Limb (tissue), 2 donors: ENCODE measurements around the gene L3MBTL3.
A peak's percentile ranks its signal among the peaks of the same experiment; 100 is the strongest.
"Not testable (repeated sequence)": the region's sequence is repeated elsewhere in the genome, so short reads cannot be mapped to it uniquely, and the experiment has no call there.

Source experiments
- DNase-seq, 2 donors: peaks; one replicate each; pipeline ENCODE4 v3.0.0-alpha.2; 2016; ENCODE audit errors: extremely low spot score in 2 of 2

Gene L3MBTL3

DNA sequence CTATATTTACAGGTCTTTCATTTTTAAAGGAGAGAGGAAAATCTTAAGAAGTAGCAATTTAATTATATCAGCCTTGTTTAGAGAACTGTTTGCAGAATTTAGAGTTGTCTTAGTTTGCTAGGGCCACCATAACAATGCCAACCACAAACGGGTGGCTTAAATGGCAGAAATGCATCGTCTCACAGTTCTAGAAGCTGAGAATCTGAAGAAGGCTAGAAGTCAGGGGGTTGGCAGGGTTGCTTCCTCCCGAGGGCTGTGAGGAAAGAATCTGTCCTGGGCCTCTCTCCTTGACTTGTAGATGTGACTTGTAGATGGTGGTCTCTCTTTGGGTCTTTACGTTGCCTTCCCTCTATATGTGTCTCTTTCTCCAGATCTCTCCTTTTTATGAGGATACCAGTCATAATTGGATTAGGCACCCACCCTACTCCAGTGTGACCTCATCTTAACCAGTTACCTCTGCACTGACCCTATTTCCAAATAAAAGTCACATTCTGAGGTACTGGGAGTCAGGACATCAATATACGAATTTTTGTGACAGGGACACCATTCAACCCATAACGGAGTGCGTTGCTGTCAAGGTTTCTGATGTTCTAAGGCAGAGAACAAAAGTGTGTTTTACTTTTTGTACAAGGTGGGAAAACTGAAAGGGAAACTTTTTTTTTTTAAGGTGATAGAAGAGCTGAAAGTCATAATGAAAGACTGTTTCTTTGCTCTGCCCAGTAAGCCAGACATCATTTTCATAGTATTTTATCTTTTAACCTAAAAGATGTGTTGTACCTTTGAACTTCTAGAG is 119.9 kb downstream of the L3MBTL3 start:
- DNase-seq: no peak

DNA sequence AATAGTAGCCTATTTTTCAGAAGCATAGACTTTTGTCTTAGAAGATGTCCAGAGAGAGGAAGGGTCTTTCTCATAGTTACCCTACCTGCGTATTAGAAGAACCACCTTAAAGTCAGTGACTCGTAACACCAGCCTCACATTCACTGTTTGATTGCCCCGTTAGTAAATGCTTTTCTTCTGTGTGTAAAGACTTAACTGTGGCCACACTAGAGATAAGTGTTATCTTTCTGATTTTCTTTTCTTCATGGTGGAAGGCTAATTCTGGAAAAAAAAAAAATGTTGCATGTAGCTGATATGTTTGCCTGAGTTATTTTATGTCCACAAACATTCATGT is 120.5 kb downstream of the L3MBTL3 start:
- no peak for DNase-seq

DNA sequence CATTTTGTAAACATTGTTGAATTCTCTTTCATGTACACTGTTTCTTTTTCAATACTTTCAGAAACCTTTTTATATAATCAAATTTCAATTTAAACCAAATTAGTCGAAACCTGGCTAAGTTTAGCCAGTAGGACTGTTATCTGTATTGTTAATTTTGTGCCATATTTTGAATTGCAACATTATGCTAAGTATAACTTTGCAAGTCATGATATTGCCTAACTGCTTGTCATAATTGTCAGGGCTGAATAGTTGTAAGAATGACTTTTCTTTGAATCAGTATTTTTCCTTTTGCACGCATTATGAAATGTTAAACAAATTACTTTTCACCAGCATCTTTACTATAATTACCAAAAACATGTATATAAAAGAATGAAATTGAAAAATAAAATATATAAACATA is 121.7 kb downstream of the L3MBTL3 start:
- DNase-seq: no peak

GRCh38 chr6:130143709-130144108 is 125.3 kb downstream of the L3MBTL3 start:
- DNase-seq: no peak

GRCh38 chr6:130147111-130147510 is 128.7 kb downstream of the L3MBTL3 start:
- no peak for DNase-seq

GRCh38 chr6:130148181-130148580 is 129.8 kb downstream of the L3MBTL3 start:
- DNase-seq: no peak

- not testable (repeated sequence) for DNase-seq
Observed at GRCh38 chr6:130149016-130149415, 130.6 kb downstream of the L3MBTL3 start.

GRCh38 chr6:130150906-130151305 is 132.5 kb downstream of the L3MBTL3 start:
- no peak for DNase-seq

GRCh38 chr6:130152908-130153510 is 134.6 kb downstream of the L3MBTL3 start:
- DNase-seq: no peak

- no peak for DNase-seq
Observed at GRCh38 chr6:130156908-130157307, 138.5 kb downstream of the L3MBTL3 start.

DNA sequence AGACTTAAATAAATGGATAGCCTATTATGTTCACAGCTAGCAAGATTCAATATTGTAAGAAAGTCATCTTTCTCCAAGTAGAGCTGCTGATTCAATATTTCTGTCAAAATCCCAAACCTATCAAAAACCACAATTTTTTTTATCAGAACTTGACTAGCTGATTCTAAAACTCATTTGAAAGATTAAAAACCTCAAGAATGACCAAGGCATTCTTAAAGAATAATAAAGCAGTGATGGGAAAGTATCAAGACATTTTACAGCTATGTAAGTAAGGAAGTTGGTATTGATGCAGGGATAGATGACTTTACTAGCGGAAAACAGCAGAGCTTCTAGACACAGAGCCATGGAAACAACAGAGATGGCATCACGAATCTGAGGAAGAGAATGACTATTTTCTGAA is 139.7 kb downstream of the L3MBTL3 start:
- no peak for DNase-seq

DNA sequence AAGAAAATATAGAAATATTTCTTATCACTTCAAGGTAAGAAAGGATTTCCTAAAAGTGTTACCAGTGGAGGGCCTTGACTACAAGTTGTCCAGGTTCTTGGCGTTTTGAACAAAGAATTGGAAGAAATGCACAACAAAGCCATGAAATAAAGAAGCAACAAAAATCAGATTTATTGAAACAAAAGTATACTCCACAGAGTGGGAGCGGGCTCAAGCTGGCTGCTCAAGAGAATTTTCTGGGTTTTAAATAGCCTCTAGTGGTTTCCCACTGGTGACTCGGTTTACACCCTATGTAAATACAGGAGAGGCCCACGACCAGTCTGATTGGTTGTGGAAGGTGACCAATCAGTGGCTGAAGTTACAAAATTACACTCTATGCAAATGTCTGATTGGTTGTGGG is 140.2 kb downstream of the L3MBTL3 start:
- DNase-seq: no peak

DNA sequence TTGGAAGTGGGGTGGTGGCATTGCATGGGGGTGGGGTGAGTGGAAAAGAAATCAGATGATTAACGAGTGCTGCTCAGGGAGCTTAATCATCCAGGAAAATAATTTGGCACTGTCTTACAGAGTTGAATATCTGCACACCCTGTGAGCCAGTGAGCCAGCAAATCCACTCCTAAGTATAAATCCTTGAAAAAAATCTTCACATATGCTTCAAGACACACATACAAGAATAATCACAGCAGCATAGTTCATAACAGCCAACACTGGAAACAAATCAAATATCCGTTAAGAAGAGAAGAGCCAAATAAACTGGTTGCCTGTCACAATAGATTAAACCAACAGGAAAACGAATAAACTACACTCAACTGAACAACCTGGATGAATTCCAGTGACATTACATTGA is 141.6 kb downstream of the L3MBTL3 start:
- DNase-seq: no peak

DNA sequence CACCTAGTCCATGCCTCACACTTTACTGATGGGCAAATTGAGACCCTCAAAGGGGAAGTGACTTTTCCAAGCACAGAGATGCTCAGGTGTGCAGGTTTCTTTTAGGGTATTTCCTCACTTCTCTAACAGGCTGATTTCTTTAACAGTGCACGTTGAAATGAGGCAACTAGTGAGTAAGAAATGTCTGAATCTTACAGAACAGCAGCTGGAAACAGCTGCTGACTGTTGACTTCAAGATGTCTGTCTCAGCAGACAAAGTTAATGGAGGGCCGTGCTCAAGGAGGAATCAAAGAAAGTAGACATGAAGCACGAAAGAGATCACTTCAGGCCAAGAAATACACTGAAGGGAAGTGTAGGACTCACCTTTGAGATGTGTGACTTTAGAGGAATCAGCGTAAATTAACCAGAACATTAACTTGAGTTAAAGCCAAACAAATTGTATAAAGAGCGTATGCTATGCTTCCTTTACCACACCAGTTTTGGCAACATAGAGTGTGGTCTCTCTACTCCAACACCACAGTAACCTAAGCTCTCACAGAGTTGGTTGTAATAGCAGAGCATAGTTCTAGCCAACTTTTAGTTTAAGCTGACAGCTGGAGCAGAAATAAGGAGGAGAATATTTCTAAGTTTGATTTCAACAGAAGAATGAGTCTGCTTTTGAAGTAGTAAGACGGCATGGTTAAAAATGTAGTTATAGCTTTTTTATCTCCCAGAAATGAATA is 143.5 kb downstream of the L3MBTL3 start:
- peak in 1 of 2 donors; percentile 79 for DNase-seq

GRCh38 chr6:130162421-130162820 is 144.0 kb downstream of the L3MBTL3 start:
- no peak for DNase-seq

DNA sequence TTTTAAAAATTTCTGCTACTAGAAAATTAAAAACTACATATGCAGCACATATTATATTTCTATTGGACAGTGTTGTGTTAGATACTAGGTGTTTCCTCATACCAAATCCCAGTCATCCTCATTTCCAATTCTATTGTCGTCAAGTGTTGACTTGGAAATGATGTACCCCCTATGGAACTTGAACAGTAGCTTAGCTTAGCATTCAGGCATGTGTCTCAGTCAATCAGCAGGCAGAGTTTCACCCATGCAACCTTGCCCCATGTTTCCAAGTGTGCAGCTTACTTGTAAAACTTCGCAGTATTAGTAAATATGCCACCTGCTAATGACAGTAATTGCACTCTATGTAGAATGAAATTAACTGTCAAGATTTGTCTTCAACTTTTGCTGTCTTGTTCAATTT is 144.9 kb downstream of the L3MBTL3 start:
- no peak for DNase-seq

GRCh38 chr6:130164251-130164650 is 145.9 kb downstream of the L3MBTL3 start:
- no peak for DNase-seq

GRCh38 chr6:130167655-130168054 is 149.3 kb downstream of the L3MBTL3 start:
- no peak for DNase-seq

- not testable (repeated sequence) for DNase-seq
Observed at GRCh38 chr6:130170160-130170559, 151.8 kb downstream of the L3MBTL3 start.

GRCh38 chr6:130173377-130174004 is 155.1 kb downstream of the L3MBTL3 start:
- not testable (repeated sequence) for DNase-seq

- DNase-seq: no peak
Observed at GRCh38 chr6:130176378-130176777, 158.0 kb downstream of the L3MBTL3 start.

- DNase-seq: no peak
Observed at GRCh38 chr6:130178692-130179091, 160.3 kb downstream of the L3MBTL3 start.
